Stimulated activated memory B cell treated with anti-CD40 and anti-IgM and Interleukin-4, amounts not matched to agents 10 μg/mL and 1 μg/mL and 100 μg/mL, for 72 hours (primary cell): ENCODE results near the gene STPG2.
A peak's percentile ranks its signal among the peaks of the same experiment; 100 is the strongest.
"Not testable (repeated sequence)": the region's sequence is repeated elsewhere in the genome, so short reads cannot be mapped to it uniquely, and the experiment has no call there.

Experiments
- ATAC-seq: fragments of 150-1000 bp; cut with Tn5 transposase; 2 replicates; pipeline ENCODE4 v1.10.0; 2021
- H3K27ac Mint-ChIP-seq: one replicate; pipeline ENCODE4 v1.8.0; 2022; ENCODE audit warnings: mild to moderate bottlenecking, mixed read lengths
- H3K27me3 Mint-ChIP-seq: one replicate; pipeline ENCODE4 v1.8.0; 2022; ENCODE audit warnings: mixed read lengths
- H3K36me3 Mint-ChIP-seq: one replicate; pipeline ENCODE4 v1.8.0; 2022; ENCODE audit warnings: mixed read lengths
- H3K4me1 Mint-ChIP-seq: one replicate; pipeline ENCODE4 v1.8.0; 2022; ENCODE audit warnings: mixed read lengths
- H3K4me3 Mint-ChIP-seq: one replicate; pipeline ENCODE4 v1.8.0; 2022; ENCODE audit warnings: mild to moderate bottlenecking, moderate library complexity, mixed read lengths
- H3K9me3 Mint-ChIP-seq: one replicate; pipeline ENCODE4 v1.8.0; 2022; ENCODE audit warnings: mixed read lengths

The STPG2 gene

DNA sequence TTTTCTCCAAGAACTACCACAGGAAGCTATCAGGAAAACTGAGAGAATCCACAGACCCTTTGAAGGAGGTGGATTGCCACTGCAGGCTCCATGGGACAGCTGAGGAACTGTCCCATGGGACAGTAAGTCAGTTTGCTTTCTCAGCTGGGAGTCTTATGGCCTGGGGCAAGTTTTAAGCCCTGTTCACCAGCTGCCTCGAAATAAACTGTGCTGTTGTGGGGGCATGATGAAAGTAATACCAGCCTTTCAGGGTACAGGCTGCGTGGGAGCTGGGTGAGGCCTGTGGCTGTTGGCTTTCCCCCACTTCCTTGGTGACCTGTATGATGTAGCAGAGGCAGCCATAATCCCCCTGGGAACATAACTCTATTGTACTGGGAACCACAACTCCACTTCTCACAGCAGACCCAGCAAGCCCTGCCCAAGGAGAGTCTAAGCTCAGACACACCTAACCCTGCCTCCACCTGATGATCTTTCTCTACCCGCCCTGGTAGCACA is 452.1 kb downstream of the STPG2 start:
- Mint-ChIP-seq H3K27ac (no peak overlapping the region), H3K27me3 (no peaks in the 10 kb centered on the region), H3K4me1 (no peaks in the 10 kb centered on the region), H3K9me3 (peaks cover 14% of the 10 kb centered on the region), H3K4me3 (no peak overlapping the region), H3K36me3 (no peaks in the 10 kb centered on the region)
- no peak for ATAC-seq

DNA sequence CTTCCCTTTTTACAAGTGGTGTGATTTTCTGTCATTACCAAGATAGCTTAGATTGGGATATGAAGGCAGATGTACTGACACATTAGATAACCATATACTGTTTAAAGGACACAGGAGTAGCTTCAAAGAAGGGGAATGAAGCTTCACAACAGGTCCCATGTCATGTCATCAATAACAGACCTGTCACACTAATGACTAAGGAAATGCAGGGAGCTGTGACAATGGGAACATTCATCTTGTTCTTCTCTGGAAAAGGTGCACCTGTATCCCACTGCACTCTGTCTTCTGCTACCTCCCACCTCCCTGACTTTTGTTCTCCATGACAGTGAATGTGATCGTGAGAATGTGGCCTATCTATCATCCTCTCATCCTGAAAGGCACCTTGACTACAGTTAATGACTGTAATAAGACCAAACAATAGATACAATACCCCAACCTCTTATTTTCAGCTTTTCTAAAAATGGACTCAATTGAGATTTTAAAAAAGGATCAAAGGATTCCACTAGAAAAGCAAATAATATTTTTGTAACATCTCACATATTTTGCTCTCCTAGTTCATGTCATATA is 472.5 kb downstream of the STPG2 start:
- H3K4me1 Mint-ChIP-seq = no peaks in the 10 kb centered on the region
- H3K27me3 Mint-ChIP-seq = no peaks in the 10 kb centered on the region
- H3K36me3 Mint-ChIP-seq = no peaks in the 10 kb centered on the region

DNA sequence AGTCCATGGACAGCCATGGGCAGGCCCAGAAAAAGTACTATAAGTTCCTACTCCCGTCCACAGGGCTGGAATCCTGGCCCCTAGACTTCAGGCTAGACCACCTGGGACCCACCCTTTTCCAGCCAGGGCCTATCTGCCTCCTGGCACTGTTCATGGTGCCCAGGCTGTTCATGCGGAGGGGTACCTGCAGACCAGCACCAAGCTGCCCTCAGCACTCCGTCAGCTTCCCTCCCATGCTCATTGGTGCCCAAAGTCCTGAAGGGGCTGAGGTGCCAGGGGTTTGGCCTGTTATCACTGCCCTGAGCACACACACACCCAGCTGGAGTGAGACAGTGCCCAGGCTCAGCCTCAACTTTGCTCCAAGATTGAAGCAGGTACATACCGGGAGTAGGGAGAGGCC is 477.7 kb downstream of the STPG2 start:
- no peak for ATAC-seq
- H3K9me3 Mint-ChIP-seq = no peaks in the 10 kb centered on the region
- no peaks in the 10 kb centered on the region for H3K27me3 Mint-ChIP-seq
- H3K36me3 Mint-ChIP-seq = no peaks in the 10 kb centered on the region
- H3K4me1 Mint-ChIP-seq = no peaks in the 10 kb centered on the region
- H3K27ac Mint-ChIP-seq = no peak overlapping the region
- no peak overlapping the region for H3K4me3 Mint-ChIP-seq

More for the DNA sequence above, 472.5 kb downstream of the STPG2 start:
- H3K9me3 Mint-ChIP-seq = no peaks in the 10 kb centered on the region
- no peak overlapping the region for H3K27ac Mint-ChIP-seq
- no peak overlapping the region for H3K4me3 Mint-ChIP-seq
- ATAC-seq = no peak

DNA sequence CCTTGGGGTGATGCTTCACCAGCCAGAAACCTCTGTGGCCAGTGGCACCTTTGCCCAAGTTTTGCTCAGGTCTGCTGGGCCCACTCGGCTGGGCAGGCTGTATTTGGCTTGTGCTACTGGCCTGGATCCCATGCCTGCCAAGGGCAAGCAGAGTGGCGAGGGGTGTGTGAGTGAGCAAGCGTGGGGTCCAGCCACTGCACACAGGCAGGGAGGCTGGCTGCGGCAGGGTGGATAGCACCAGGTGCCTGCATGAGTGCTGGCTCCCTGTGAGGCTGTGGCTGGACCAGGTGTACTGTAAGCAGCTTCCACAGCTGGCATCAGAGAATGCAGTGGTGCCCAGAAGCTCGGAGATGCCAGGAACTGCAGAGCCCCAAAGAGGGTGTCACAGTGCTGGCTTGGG is 478.5 kb downstream of the STPG2 start:
- no peaks in the 10 kb centered on the region for H3K9me3 Mint-ChIP-seq
- H3K4me1 Mint-ChIP-seq = no peaks in the 10 kb centered on the region
- no peak overlapping the region for H3K4me3 Mint-ChIP-seq
- ATAC-seq = no peak
- no peaks in the 10 kb centered on the region for H3K36me3 Mint-ChIP-seq
- H3K27ac Mint-ChIP-seq = no peak overlapping the region
- H3K27me3 Mint-ChIP-seq = no peaks in the 10 kb centered on the region

DNA sequence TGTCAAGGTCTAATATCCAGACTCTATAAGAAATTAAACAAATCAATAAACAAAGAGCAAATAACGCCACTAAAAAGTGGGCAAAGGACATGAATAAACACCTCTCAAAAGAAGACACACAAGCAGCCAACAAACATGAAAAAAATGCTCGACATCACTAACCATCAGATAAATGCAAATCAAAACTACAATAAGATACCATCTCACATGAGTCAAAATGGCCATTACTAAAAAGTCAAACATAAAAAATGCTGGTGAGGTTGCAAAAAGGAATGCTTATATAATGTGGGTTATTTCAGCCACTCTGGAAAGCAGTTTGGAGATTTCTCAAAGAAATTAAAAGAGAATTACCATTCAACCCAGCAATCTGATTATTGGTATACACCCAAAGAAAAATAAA is 481.1 kb downstream of the STPG2 start:
- H3K4me1 Mint-ChIP-seq = no peaks in the 10 kb centered on the region
- no peak overlapping the region for H3K27ac Mint-ChIP-seq
- H3K9me3 Mint-ChIP-seq = no peaks in the 10 kb centered on the region
- no peak for ATAC-seq
- no peaks in the 10 kb centered on the region for H3K27me3 Mint-ChIP-seq
- no peaks in the 10 kb centered on the region for H3K36me3 Mint-ChIP-seq
- H3K4me3 Mint-ChIP-seq = no peak overlapping the region

DNA sequence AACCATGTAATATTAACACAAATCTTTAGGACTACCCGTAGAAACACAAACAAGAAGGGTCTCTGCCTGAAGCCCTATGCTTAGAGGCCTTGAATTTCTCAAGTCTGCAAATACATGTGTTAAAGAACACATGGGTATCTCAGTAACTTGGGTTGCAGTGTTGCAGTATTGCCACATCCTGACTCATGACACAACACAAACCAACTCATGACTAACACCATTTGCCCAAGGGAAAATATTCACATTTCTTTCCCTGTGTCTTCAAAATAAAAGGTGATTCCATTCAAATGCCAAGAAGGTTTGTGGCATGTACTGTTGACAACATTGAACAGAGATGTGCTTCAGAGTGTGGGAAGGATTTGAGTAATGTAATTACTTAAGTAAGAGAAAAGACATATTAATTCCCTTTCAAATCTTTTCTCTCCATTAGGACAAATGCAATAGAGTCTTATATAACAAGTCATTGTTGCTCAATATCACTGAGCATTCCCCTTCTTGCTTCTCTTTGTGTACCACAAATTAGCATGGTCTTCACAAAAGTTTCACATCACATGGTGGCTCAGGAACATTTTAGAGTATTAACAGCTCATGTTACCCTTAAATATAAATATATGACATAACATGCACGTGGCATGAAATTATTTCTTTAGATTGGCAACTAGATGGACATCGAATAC is 487.1 kb downstream of the STPG2 start:
- Mint-ChIP-seq H3K4me3 (no peak overlapping the region), H3K27ac (no peak overlapping the region), H3K36me3 (no peaks in the 10 kb centered on the region), H3K9me3 (no peaks in the 10 kb centered on the region), H3K27me3 (no peaks in the 10 kb centered on the region), H3K4me1 (no peaks in the 10 kb centered on the region)
- no peak for ATAC-seq

DNA sequence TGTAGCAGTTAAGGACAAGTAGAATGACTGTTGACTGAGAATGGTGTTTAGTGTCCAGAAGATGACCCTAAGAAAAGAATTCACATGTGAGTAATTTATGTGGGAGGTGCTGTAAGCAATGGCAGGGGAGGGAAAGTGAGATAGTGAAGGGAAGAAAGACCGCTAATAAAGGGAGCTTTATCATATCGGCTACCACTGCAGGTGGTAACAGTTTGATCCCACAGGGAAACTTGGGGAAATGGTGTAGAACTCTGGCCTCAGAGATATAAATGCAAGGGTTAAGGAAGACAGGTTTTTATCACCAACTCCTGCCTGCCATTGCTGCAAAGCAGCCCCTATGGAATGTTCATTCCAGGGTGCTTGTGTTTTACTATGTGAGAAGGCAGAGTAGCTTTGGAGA is 489.6 kb downstream of the STPG2 start:
- no peaks in the 10 kb centered on the region for H3K4me1 Mint-ChIP-seq

DNA sequence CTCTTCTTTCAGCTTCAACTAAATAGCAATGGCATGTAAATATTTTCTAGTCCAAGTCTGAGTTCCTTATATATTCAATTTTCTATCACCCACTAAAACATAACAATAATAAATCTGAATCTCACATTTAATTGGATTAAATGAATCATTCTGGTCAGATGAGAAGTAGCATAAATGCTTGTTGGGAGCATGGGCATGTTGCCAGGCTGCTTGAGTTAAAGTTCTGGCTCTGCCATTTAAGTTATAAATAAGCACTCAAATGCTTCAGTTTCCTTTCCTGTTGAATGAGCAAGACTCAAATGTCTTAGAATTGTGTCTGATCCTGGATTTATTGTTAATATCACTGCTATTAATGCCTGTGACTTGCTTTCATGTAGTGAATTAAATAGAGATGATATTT is 496.3 kb downstream of the STPG2 start:
- no peak for ATAC-seq
- H3K27ac Mint-ChIP-seq = no peak overlapping the region
- no peaks in the 10 kb centered on the region for H3K4me1 Mint-ChIP-seq
- no peaks in the 10 kb centered on the region for H3K9me3 Mint-ChIP-seq
- no peaks in the 10 kb centered on the region for H3K27me3 Mint-ChIP-seq
- H3K4me3 Mint-ChIP-seq = no peak overlapping the region
- H3K36me3 Mint-ChIP-seq = no peaks in the 10 kb centered on the region

More for the DNA sequence above, 489.6 kb downstream of the STPG2 start:
- Mint-ChIP-seq H3K36me3 (no peaks in the 10 kb centered on the region), H3K27me3 (no peaks in the 10 kb centered on the region), H3K27ac (no peak overlapping the region), H3K9me3 (no peaks in the 10 kb centered on the region), H3K4me3 (no peak overlapping the region)
- no peak for ATAC-seq

DNA sequence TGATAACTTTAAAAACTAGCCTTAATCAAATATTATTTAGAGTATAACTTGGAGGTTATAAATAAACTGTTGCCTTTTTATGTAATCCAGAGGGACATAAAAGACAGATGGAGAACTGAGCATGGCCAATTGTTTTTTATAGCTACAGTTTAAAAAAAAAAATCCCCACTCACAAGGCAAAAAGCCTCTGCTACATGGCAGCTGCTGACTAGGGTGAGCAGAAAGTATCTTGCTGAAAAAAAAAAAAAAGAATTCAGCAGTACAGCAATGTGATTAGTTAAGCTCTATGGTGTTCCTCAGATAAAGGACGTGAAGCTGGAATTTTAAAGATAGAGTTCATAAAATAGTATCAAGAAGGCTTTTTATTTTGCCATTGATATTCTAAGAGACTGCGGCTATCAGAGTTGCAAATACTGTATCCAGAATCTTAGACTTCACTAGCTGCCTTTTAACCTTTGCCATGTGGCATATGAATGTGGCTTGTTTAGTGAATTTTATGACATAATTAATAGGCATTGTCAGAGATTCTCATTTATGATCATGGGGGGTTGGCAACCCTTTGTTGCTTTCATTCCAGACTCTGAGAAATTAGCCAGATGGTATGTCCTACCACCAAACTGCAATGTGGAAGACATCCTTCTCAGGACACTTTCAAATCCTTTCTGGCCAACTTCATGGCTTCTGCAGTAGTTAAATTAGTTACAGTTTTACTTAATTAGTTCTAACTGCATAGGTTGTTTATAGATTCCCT is 498.0 kb downstream of the STPG2 start:
- Mint-ChIP-seq H3K27me3 (no peaks in the 10 kb centered on the region), H3K9me3 (no peaks in the 10 kb centered on the region), H3K27ac (no peak overlapping the region), H3K4me3 (no peak overlapping the region), H3K4me1 (no peaks in the 10 kb centered on the region), H3K36me3 (no peaks in the 10 kb centered on the region)
- ATAC-seq = no peak

DNA sequence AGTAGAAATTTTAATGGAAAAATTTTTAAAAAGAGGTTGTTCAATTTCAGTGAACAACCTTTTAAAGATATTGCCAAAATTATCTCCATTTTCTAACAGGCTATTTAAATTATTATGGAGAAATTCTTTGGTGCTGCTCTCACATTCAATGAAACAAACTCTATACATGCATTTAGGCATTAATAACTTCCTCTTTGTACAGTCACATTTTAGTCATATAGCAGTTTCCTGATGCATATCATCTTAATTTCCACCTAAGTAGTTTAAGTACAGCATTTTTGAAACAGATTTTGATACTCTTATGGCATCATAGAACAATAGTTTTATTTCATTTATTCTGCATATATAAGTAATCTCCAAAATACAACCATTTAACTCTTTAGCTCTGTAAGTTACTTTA is 500.1 kb downstream of the STPG2 start:
- H3K36me3 Mint-ChIP-seq = no peaks in the 10 kb centered on the region
- ATAC-seq = no peak
- no peaks in the 10 kb centered on the region for H3K27me3 Mint-ChIP-seq
- no peak overlapping the region for H3K27ac Mint-ChIP-seq
- no peaks in the 10 kb centered on the region for H3K9me3 Mint-ChIP-seq
- H3K4me3 Mint-ChIP-seq = no peak overlapping the region
- H3K4me1 Mint-ChIP-seq = no peaks in the 10 kb centered on the region

DNA sequence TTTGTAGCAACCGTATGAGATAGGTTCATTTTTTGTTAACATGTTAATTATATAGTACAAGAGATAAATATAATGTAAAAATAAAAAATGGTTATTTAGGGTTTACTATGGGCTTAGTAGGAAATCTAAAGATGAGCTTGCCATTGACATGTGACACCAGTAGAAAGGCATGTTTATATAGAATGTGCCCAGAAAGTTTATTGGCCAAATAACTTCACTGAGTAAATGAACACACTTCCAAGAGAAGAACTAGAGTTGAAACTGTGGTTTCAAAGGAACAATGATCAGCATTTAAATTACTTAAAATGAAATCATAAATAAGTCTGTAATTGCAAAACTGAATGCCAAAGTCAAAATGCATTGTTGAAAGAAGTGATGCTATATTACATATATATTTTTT is 503.3 kb downstream of the STPG2 start:
- Mint-ChIP-seq H3K4me3 (no peak overlapping the region), H3K4me1 (no peaks in the 10 kb centered on the region)
- no peak for ATAC-seq

DNA sequence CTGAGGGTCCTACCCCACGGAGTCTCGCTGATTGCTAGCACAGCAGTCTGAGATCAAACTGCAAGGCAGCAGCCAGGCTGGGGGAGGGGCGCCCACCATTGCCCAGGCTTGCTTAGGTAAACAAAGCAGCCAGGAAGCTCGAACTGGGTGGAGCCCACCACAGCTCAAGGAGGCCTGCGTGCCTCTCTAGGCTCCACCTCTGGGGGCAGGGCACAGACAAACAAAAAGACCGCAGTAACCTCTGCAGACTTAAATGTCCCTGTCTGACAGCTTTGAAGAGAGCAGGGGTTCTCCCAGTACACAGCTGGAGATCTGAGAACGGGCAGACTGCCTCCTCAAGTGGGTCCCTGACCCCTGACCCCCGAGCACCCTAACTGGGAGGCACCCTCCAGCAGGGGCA is 509.4 kb downstream of the STPG2 start:
- H3K4me1 Mint-ChIP-seq, H3K36me3 Mint-ChIP-seq, H3K9me3 Mint-ChIP-seq, H3K27me3 Mint-ChIP-seq, H3K27ac Mint-ChIP-seq, ATAC-seq, H3K4me3 Mint-ChIP-seq: not testable (repeated sequence)

More for the DNA sequence above, 503.3 kb downstream of the STPG2 start:
- Mint-ChIP-seq H3K27ac (no peak overlapping the region), H3K27me3 (no peaks in the 10 kb centered on the region), H3K36me3 (no peaks in the 10 kb centered on the region), H3K9me3 (no peaks in the 10 kb centered on the region)

DNA sequence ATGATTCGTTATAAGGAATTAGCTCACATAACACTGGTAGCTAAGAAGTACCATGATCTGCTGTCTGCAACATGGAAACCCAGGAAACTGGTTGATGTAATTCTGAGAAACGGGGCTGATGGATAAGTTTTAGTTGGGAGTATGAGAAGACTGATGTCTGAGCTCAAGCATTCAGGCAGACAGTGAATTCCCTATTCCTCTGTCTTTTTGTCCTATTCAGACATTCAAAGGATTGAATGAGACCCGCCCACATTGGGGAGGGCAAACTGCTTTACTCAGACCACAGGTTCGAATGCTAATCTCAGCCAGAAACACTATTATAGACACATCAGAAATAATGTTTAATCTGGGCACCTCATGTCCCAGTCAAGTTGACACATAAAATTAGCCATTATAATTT is 515.5 kb downstream of the STPG2 start:
- H3K27me3 Mint-ChIP-seq = no peaks in the 10 kb centered on the region
- peaks cover 7% of the 10 kb centered on the region for H3K9me3 Mint-ChIP-seq
- H3K4me1 Mint-ChIP-seq = no peaks in the 10 kb centered on the region

DNA sequence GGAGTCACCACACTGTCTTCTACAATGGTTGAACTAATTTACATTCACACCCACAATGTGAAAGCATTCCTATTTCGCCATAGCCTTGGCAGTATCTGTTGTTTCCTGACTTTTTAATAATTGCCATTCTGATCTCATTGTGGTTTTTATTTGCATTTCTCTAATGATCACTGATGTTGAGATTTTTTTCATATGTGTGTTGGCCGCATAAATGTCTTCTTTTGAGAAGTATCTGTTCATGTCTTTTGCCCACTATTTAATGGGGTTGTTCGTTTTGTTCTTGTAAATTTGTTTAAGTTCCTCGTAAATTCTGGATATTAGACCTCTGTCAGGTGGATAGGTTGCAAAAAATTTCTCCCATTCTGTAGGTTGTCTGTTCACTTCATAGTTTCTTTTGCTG is 519.1 kb downstream of the STPG2 start:
- Mint-ChIP-seq H3K36me3 (no peaks in the 10 kb centered on the region), H3K9me3 (peaks cover 15% of the 10 kb centered on the region), H3K4me1 (no peaks in the 10 kb centered on the region), H3K27ac (no peak overlapping the region), H3K27me3 (no peaks in the 10 kb centered on the region), H3K4me3 (no peak overlapping the region)
- no peak for ATAC-seq

More for the DNA sequence above, 515.5 kb downstream of the STPG2 start:
- H3K4me3 Mint-ChIP-seq = no peak overlapping the region
- H3K36me3 Mint-ChIP-seq = no peaks in the 10 kb centered on the region
- no peak overlapping the region for H3K27ac Mint-ChIP-seq
- no peak for ATAC-seq

DNA sequence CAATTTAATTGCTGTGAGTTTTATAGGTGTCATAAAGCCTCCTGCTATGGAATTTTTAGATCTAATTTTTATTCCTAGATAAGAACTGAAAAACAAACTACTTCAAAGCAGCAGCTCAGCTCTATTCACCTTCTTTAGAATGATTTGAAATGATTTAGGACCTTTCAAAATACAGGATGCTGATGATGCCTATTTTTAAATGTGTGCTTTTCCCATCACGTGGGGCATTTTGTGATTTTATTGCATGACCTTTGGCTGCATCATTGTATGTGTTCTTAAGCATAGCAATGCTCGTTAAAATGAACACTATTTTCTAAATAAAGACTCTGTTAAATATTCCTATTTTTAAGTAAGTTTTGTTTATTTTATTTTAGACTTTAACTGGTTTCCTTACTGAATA is 537.3 kb downstream of the STPG2 start:
- Mint-ChIP-seq H3K36me3 (no peaks in the 10 kb centered on the region), H3K4me1 (no peaks in the 10 kb centered on the region), H3K27me3 (no peaks in the 10 kb centered on the region), H3K4me3 (no peak overlapping the region), H3K27ac (no peak overlapping the region), H3K9me3 (no peaks in the 10 kb centered on the region)
- ATAC-seq = no peak

DNA sequence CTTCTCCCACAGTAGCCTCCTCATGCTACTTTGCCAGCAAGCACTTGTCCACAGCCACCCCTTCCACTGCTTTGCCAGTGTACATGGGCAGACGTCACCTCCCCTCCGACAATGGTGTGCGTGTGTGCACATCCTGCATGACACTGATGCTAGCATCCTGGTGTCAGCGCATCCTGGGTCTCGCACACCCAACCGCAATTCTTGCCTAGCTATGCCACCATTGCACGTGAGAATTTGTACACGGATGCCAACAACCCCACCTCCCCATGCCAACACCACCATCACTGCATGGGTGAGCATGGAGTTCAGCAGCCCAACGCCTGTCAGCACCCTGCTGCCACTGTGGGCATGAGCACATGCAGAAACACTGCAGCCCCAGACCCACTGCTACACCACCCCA is 550.0 kb downstream of the STPG2 start:
- no peak overlapping the region for H3K27ac Mint-ChIP-seq
- no peaks in the 10 kb centered on the region for H3K36me3 Mint-ChIP-seq
- ATAC-seq = peak; percentile 34
- H3K9me3 Mint-ChIP-seq = peaks cover 3% of the 10 kb centered on the region
- H3K4me1 Mint-ChIP-seq = no peaks in the 10 kb centered on the region
- no peak overlapping the region for H3K4me3 Mint-ChIP-seq
- no peaks in the 10 kb centered on the region for H3K27me3 Mint-ChIP-seq
